ENCODE measurements around the gene PRR33.
"Not testable (repeated sequence)": the region's sequence is repeated elsewhere in the genome, so short reads cannot be mapped to it uniquely, and the experiment has no call there.

Gene PRR33

DNA sequence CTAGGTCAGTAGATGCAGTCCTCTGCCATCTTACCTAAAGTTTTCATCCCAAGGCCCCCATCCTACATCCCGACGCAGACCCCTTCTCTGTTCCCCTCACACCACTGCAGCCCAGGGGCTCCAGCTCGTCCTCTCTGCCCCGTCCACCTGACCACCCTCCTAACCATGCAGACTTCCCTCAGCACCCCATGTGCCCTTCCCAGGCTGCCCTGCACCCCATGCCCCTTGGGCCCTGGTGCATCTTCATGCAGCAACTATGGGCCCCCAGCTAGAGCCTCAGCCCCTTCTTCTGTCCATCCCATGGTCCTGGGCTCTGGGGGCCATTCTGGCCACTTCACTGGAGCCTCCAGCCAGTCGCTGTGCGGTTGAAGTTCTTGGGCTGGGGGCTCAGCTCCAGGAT, 2.9 kb downstream of the PRR33 start:
- no peak for DNase-seq (ENCODE audit: low spot score)

DNA sequence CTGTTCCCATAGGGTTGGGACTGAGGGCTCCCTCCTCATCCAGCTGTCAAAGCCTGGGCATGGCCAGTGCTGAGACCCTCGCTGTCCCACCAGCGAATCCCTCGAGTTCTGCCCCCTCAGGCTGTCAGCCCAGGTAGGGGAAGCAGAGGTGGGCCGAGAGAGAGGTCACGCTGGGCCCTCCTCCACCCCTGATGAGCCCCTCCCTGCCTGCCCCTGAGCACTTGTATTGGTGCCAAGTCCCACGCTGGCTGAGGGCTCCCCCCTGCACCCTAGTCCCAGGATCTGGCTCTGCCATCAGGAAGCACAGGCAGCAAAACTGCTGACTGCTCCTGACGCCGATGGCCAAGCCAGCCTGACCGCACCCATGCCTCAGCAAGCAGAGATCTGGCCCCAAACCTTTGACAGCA, 3.3 kb downstream of the PRR33 start:
- DNase-seq (ENCODE audit: low spot score), result no peak

GRCh38 chr11:1887451-1888346, 4.0 kb downstream of the PRR33 start:
- DNase-seq (ENCODE audit: low spot score), result no peak

- DNase-seq (ENCODE audit: low spot score), result not testable (repeated sequence)
Observed at GRCh38 chr11:1886551-1886950, 5.1 kb downstream of the PRR33 start.

- DNase-seq (ENCODE audit: low spot score), result no peak
Observed at GRCh38 chr11:1884303-1884700, 7.4 kb downstream of the PRR33 start.

GRCh38 chr11:1883346-1884302, 8.1 kb downstream of the PRR33 start:
- DNase-seq (ENCODE audit: low spot score), result no peak

DNA sequence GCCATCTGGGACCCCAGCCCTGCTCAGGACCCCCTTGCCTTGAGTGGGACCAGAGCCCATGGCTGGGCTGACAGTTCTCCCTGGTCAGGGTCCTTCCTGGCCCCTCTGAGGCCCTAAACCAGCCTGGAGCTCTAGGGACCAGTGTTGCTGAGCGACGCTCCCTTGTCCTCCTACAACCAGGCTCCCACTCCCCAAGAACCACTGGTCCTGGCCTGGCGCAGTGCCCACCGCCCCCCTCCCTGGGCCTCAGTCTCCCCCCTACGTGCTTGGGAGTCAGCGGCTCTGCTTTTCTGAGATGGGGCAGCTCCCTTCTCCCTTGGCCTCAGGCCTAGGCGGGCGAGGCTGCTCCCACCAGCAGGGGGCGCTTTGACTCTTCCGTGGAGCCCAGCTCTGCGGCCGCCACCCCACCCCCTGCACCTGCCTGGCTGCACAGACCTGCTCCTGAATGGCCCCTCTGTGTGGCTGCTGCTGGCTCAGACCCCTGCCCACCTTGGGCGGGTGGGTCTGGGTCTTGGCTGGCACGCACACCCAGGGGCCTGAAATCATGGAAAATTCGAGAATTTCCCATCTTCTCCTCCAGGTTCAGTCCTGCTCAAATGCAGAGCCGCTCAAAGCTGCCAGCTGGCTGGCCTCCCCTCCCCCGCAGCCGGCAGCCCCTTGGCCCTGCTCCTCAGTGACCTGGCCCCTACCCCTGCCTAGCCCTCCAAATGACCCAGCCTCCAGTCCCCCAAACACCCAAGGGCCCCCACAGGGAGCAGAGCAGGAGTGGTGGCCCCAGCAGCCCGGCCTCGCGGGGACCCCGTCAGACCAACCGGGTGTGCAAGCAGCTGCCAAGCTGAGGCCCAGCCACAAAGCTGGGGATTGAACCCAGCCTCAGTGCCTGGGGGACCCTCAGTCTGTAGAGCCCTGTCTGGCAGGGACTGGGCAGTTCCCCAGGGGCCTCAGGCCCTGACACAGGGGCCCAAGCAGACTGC, 9.1 kb downstream of the PRR33 start:
- peak; percentile 99 for DNase-seq (ENCODE audit: low spot score)

DNA sequence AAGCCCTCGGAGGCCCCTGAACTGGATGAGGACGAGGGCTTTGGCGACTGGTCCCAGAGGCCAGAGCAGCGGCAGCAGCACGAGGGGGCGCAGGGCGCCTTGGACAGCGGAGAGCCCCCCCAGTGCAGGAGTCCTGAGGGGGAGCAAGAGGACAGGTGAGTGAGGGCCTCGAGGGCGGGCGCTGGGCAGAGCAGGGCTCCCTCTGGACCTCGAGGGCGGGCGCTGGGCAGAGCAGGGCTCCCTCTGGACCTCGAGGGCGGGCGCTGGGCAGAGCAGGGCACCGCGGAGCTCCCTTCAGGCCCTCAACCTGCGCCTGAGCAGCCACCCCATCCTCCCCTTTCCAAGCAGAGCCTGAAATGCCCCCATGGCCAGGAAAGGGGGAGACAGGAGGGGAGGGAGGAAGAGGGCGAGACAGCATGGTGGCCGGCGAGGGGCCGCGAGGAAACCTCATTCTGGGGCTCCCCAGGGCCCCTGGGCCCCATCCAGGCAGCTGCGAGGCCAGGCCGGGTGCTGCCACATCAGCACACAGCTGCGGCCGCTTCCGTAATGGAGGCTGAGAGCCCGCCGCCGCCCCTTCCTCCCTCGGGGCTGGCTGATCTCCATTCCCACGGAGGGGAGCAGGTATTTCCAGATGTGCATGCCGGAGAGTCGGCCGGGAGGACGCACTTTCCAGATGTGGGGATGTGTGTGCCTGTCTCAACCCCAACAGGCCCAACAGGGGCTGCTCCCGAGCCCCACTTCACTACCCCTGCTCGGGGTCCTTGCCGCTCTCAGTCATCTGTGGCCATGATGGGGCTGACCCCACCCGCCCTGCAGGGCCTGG, 10.0 kb downstream of the PRR33 start:
- no peak for DNase-seq (ENCODE audit: low spot score)

DNA sequence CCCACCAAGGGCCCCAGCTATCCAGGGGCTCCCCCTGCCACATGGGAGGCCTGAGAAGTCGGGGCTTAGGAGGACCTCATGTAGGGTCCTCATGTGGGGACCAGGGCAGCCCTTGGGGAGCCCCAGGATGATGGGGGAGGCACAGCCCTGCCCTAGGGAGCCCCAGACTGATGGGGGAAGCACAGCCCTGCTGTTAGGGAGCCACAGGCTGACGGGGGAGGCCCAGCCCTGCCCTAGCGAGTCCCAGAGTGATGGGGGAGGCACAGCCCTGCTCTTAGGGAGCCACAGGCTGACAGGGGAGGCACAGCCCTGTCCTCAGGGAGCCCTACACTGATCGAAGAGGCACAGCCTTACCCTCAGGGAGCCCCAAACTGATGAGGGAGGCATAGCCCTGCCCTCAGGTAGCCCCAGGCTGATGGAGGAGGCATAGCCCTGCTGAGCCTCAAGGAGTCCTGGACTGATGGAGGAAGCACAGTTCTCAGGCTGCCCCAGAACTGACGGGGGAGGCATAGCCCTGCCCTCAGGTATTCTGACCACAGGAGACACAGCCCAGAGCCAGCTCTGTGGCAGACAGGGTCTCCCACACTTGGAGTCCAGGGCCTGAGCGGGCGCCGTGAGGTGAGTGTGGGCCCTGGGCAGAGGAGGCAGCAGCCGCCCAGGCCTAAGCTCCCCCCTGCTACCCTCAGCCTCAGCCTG, 10.8 kb downstream of the PRR33 start:
- DNase-seq (ENCODE audit: low spot score), result no peak

DNA sequence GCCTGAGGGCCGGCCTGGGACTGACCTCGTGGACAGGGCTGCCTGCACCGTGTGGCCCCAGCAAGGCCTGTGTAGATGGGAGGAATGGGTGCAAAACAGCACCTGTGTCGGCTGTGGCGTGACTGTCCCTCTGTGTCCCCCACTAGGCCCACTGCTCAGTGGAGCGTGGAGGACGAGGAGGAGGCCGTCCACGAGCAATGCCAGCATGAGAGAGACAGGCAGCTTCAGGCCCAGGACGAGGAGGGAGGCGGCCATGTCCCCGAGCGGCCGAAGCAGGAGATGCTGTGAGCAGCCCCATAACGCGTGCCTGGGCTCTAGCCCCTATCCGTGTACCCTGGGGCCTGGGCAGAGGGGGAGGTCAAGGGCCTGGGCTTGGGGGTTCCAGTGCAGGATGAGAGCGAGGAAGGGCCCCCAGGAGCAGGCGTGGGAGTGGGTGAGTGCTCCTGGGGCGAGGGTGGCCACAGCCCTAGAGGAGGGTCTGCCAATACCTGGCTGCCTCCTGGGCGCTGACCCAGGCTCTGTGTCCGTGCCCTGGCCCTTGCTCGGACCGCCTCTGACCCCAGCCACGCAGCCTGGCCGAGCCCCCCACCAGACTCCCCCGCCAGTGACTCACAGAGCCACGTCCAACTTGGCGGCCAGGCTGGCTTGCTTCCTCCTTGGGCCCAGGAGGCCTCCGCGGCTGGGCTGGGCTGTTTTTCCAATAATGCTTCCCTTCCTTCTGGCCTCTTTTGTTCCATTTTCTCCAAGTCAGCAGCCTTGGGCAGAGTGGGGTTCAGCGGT, 11.6 kb downstream of the PRR33 start:
- DNase-seq (ENCODE audit: low spot score), result no peak

GRCh38 chr11:1879342-1879940, 12.3 kb downstream of the PRR33 start:
- DNase-seq (ENCODE audit: low spot score), result no peak

DNA sequence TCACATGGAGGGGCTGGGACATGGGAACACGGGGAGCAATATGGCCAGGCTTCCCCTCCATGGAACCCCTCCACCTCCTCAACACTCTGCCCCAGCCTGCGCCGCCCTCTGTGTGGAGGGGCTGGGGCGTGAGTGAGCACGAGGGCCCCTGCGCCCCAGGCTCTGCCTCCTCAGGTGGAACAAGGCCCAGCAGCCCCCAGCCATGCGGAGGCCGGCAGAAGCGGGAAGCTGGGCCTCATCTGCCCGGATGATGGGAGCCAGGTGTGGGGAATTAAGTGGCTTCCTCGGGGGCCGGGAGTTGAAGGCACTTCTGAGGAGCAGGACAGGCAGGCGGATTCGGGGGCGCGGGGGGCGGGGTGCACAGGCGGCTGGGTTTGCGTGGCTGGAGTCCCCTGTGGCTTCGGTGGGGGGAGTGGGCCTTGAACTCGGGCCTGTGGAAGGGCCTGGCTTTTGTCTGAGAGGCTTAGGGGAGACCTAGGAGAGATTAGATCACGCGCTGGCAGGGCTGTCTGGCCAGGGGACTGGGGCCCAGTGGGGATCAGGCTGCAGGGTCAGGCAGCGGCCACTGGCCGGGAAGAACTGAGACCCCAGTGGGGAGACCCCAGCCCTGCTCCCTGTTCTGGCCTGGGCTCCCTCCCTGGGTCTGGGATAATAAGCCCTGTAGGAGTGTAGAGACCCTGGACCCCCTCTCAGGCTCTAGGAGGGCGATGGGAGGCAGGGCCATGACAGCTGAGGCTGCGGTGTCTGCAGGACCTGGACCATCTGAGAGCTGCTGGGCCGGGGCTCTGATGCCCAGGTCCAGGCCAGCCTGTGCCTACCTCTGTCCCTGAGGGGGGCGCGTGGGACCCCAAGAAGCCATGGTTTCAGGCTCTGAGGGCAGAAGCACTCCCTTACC, 13.3 kb downstream of the PRR33 start:
- no peak for DNase-seq (ENCODE audit: low spot score)

DNA sequence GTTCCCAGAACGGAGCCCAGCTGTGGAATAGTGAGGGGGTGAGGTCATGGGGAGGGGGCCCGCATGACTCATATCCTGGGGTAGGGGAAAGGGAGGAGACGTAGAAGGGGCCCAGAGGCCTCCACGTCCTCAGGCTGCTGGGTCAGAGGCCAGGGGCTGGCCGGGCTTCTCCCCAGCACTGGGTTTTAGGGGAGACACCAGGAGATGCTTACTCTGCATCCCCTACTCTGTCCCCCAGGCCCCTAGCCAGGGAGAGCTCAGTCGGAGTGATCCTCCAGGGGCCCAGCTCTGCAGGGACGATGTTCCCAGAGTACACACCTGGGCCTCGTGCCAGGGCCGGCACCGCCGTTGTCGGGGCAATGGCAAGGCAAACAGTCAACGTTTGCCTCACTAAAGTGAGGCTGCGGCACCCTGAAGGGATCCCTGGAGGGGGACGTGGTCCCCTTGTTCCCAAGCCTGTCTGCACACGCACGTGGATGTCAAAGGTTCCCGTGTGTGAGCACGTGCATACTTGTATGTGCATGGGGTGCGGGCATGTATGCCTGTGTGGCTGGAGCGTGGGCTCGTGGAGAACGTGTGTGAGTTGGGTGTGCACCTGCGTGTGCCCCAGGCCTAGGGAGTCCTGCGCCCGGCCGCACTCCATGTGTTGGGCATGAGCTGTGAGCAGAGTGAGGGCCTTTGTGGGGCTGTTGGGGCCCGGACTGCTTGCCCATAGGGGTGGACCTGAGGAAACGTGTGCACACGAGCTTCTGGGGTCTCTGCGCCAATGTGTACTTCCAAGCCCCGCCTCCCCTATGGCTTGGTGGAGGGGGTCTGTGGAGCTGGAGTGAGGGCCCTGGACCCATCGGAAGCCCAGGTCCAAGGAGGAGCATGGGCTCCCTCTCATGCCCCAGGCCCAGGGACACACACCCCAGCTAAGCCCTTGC, 14.2 kb downstream of the PRR33 start:
- no peak for DNase-seq (ENCODE audit: low spot score)

- peak; percentile 96 for DNase-seq (ENCODE audit: low spot score)
Observed at GRCh38 chr11:1876361-1877063, 15.2 kb downstream of the PRR33 start.

GRCh38 chr11:1875851-1876301, 15.8 kb downstream of the PRR33 start:
- DNase-seq (ENCODE audit: low spot score), result not testable (repeated sequence)
